SHP77 (cell line): ENCODE results near the gene TMEM178B.
"Not testable (repeated sequence)": the region's sequence is repeated elsewhere in the genome, so short reads cannot be mapped to it uniquely, and the experiment has no call there.

Source experiments
- DNase-seq, 2 experiments: peaks; one replicate each; lab custom pipeline; 2025; lab: John Stamatoyannopoulos, UW

The TMEM178B gene

GRCh38 chr7:141356161-141356560 is 282.3 kb downstream of the TMEM178B start:
- no peak for DNase-seq

- DNase-seq = no peak
Measured at GRCh38 chr7:141358386-141358785, 284.5 kb downstream of the TMEM178B start.

DNA sequence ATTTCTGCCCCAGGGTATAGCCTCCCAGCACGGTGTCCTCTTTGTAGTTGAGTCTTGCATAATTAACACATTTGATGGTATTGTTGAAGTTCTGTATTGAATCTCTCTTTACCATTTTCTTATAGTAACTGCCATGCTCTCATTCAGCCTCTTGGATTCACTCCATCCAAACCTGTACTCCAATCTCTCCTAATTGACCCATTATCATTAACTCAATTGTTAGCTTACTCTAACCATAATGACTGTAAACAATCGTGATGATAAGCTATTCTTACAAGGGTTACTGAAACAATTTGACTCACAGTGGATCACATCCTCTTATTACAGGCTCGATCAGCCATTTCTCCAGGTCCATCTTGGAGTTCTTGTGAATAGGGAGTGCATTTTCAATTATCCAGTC is 285.4 kb downstream of the TMEM178B start:
- no peak for DNase-seq

DNA sequence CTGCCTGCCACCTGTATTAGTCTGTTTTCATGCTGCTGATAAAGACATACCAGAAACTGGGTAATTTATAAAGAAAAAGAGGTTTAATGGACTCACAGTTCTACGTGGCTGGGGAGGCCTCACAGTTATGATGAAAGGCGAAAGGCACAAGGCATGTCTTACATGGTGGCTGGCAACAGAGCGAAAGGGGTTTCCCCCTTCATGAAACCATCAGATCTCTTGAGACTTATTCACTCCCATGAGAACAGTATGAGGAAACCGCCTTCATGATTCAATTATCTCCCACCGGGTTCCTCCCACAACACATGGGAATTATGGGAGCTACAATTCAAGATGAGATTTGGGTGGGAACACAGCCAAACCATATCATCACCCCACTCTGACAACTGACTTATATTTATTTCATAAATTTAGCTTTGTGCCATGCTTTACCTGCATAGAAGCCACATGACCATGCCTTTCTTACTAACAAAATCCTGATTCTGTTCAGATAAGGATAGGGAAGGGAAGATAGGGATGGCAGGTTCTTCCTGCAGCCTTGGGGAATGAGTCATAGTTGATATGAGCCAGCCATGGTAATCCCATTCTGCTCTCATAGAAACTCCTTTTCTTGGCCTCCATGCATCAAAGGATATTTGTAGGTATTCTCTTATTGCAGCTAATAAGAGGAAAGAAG is 286.0 kb downstream of the TMEM178B start:
- no peak for DNase-seq

DNA sequence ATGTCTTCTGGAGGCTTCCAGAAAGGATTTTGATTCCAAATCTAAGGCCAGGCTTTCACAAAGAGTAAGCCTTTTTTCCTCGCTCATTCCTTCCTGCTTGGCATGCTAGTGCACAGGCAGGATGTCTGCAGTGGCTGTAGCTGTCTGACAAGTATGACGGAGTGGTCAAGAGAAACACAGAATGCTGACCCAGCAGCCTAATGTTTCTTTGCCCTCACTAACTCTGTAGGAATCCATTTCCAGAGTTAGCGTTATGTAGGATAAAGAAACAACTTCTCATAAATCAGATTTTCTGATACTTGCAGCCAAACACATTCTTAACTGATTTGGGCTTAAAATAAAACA is 286.5 kb downstream of the TMEM178B start:
- DNase-seq = no peak

GRCh38 chr7:141360803-141361202 is 286.9 kb downstream of the TMEM178B start:
- no peak for DNase-seq

GRCh38 chr7:141361479-141361878 is 287.6 kb downstream of the TMEM178B start:
- no peak for DNase-seq

DNA sequence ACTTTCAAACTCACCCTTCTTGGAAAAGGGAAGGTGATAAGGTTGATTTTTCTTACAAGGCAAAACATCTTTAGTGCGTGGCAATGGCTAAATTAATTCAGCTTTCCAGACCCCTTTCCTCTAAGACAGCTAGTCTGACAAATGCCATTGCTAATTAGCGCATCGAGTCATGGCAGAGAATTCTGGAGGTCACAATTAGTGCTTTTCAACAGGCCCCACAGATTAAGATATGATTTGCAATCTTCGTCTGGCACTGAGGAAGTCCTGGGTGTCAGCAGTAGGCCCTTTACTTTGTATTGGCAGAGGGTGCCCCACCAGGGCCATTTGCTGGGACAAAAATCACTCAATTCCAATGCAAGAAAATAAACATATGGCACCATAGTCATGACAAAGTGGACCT is 288.1 kb downstream of the TMEM178B start:
- DNase-seq = no peak

DNA sequence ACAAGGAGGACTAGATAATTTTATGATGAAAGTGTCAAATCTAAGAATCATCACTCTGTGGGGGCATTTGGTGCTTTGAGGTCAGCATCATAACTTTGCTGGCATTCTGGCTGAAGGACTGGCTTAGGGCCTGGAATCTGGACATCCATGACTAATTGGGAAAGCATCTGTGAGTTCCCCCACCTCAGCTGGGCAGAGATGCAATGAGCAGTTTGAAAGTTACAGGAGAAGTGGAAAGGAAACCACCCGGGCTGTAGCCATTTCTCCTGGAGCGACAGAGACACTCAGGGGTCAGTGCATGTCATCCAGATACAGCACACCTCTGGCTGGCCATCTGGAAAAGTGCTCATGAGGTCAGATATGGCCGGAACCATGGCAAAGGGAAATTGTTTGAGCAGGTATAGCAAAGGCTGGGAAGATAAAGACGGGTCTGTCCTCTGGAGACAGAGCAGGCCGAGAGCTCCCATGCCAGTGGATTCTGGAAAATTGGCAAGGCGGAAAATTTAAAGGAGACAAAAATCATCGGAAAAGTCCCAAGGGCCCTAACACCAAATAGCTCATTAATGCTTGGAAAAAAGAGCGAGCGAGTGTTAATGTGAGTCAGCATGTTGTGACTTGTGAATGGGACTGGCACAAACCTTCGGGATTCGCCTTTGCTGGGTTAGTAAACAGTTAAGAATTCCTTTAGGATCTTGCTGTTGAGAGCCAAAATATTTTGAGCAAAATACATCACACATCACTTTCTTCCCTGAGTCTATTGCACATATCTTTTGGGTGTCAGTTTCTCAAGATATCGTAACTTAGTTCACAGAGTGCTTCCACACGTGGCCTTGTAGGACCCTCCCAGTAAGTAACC is 288.9 kb downstream of the TMEM178B start:
- no peak for DNase-seq

GRCh38 chr7:141363748-141364147 is 289.9 kb downstream of the TMEM178B start:
- DNase-seq = no peak

GRCh38 chr7:141366091-141366621 is 292.3 kb downstream of the TMEM178B start:
- DNase-seq = no peak

DNA sequence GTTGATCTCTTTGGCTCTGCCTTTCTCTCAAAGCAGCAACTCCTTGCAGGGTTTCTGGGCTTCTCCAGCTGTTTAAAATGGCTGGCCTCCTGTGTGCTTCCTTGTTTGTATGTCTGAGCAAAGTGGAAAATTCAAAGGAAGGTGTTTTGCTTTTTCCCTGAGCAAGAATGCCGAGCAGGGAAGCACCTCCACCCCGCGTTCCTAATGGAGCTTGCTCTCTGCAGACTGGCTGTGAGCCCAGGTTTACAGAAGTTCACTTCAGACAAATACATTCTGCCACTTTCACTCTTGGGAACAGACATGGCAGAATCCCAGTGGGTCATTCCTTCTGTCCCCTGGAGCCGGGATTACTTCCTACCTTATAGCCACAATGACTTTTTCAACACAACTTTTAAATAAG is 295.6 kb downstream of the TMEM178B start:
- no peak for DNase-seq

DNA sequence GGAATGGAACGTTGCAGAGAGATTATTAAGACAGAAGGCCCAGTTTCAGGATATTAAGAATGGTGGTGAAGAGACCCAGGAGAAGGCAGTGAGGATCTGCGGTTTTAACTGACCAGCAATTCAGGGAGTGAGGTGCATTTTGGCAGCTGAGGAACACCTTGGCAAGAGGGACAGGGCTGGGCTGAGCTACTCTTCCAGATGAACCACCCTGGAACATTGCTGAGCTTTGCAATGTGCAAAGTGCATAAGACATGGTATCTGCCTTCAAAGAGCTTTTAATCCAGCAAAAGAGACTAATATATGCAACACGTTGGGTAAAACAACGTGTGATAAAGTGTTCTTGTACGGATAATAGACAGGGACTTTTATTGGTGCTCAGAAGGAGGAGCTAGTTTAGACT is 296.3 kb downstream of the TMEM178B start:
- DNase-seq = no peak

DNA sequence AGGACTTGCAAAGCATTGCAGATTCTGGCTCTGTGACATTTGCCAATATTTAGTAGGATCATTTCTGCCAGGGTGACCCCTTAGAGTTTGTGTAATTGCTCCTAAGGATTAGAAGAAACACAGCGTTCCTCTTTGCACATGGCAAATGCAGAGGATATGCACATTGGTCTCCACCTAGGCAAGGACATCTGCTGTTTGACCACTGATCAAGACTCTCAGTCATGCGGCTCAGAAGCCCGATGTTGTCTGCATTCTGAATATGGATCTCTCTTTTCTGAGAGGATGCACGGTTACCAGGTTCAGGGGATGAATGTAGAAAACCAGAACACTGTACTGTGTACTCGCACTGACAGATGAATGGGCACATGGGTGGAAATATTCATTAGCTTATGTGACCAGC is 296.8 kb downstream of the TMEM178B start:
- DNase-seq = no peak

GRCh38 chr7:141374425-141374824 is 300.6 kb downstream of the TMEM178B start:
- DNase-seq = no peak

DNA sequence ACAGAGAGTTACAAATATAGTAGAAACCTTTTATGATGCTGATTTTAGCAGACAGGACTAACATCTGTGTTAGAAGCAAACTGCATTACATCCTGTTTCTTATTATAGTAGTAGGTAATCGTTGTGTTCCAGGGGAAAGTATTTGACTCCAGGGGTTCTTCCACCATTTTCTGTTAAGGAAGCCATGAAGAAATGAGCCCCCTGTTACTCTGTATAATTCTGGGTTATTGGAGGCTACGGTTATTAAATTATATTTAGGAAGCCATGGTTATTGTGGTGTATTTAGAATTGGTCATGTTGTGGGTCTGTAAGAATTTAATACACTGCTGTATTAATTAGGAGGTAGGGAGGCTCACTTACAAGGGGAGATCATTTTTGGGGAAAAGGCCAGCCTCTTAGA is 301.6 kb downstream of the TMEM178B start:
- DNase-seq = no peak

- DNase-seq = no peak
Measured at GRCh38 chr7:141377906-141378305, 304.0 kb downstream of the TMEM178B start.

GRCh38 chr7:141378405-141378804 is 304.5 kb downstream of the TMEM178B start:
- no peak for DNase-seq

- DNase-seq = no peak
Measured at GRCh38 chr7:141381794-141382427, 308.0 kb downstream of the TMEM178B start.

DNA sequence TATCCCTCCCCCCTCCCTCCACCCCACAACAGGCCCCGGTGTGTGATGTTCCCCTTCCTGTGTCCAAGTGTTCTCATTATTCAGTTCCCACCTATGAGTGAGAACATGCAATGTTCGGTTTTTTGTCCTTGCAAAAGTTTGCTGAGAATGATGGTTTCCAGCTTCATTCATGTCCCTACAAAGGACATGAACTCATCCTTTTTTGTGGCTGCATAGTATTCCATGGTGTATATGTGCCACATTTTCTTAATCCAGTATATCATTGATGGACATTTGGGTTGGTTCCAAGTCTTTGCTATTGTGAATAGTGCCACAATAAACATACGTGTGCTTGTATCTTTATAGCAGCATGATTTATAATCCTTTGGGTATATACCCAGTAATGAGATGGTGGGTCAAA is 309.5 kb downstream of the TMEM178B start:
- DNase-seq = not testable (repeated sequence)

- no peak for DNase-seq
Measured at GRCh38 chr7:141386881-141387280, 313.0 kb downstream of the TMEM178B start.

DNA sequence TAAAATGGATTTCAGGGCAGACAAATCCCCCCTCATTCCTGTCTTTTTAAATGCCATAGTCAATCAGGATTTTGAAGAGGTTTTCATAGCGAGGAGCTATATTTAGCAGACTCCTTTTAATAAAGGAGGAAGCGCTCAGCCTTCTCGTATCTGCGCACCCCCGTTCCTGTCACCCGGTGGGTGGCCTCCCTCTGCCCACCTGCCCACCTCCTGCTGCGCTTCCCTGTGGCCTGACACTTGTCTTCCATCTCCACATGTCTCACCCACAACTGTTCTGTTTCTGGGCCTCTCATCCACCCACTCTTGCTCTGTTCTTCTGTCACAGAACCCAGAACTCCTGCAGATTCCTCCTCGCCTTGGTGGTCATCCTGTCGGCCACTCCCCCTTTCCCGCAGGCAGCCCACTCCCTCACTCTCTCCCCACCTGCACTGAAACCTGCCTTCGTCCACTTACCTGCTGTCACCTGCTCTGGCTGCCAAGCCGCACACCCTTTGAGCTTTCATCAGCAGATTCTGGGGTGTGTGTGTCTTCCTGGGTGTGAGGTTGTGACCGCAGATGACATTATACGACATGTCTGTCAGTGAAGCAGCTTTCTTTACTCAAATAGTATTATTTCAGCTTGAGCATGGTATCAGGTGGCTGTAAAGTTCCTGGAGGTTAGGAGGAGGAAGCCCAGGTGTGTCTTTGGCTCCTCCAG is 313.8 kb downstream of the TMEM178B start:
- no peak for DNase-seq
